Nephron progenitor cell (in vitro differentiated cells): ENCODE results near the gene ANKRD13D.

ENCODE experiments used
- DNase-seq: peaks from one replicate; pipeline ENCODE4 v3.0.0; 2021
- H3K27ac Mint-ChIP-seq: 2 replicates; pipeline ENCODE4 v1.8.0; 2021; ENCODE audit warnings: mild to moderate bottlenecking, moderate library complexity, mixed read lengths
- H3K27me3 Mint-ChIP-seq: 2 replicates; pipeline ENCODE4 v1.8.0; 2021; ENCODE audit warnings: mild to moderate bottlenecking, low read depth, mixed read lengths; ENCODE audit not compliant: poor library complexity
- H3K36me3 Mint-ChIP-seq: 2 replicates; pipeline ENCODE4 v1.8.0; 2021; ENCODE audit warnings: low read depth, mixed read lengths
- H3K4me1 Mint-ChIP-seq: 2 replicates; pipeline ENCODE4 v1.8.0; 2021; ENCODE audit warnings: mixed read lengths
- H3K4me3 Mint-ChIP-seq: 2 replicates; pipeline ENCODE4 v1.8.0; 2021; ENCODE audit warnings: mild to moderate bottlenecking, moderate library complexity, mixed read lengths
- H3K9me3 Mint-ChIP-seq: 2 replicates; pipeline ENCODE4 v1.8.0; 2021; ENCODE audit warnings: mild to moderate bottlenecking, moderate library complexity, mixed read lengths
- CTCF ChIP-seq: fragments of 200-600 bp; sonication (generic); IDR thresholded peaks from 2 replicates; pipeline ENCODE4 v1.5.0; 2021; ENCODE audit warnings: antibody characterized with exemption

Gene ANKRD13D

GRCh38 chr11:67302571-67303131, 13.5 kb downstream of the ANKRD13D start:
- peaks cover 10% of the 10 kb centered on the region for H3K27me3 Mint-ChIP-seq
- H3K36me3 Mint-ChIP-seq: peaks cover 16% of the 10 kb centered on the region
- H3K4me1 Mint-ChIP-seq: peaks cover 21% of the 10 kb centered on the region
- peak; percentile 48 for DNase-seq
- peak overlapping the region; percentile 75 for H3K4me3 Mint-ChIP-seq
- TF ChIP-seq CTCF: no peak
- no peak overlapping the region for H3K27ac Mint-ChIP-seq
- peaks cover 7% of the 10 kb centered on the region for H3K9me3 Mint-ChIP-seq

DNA sequence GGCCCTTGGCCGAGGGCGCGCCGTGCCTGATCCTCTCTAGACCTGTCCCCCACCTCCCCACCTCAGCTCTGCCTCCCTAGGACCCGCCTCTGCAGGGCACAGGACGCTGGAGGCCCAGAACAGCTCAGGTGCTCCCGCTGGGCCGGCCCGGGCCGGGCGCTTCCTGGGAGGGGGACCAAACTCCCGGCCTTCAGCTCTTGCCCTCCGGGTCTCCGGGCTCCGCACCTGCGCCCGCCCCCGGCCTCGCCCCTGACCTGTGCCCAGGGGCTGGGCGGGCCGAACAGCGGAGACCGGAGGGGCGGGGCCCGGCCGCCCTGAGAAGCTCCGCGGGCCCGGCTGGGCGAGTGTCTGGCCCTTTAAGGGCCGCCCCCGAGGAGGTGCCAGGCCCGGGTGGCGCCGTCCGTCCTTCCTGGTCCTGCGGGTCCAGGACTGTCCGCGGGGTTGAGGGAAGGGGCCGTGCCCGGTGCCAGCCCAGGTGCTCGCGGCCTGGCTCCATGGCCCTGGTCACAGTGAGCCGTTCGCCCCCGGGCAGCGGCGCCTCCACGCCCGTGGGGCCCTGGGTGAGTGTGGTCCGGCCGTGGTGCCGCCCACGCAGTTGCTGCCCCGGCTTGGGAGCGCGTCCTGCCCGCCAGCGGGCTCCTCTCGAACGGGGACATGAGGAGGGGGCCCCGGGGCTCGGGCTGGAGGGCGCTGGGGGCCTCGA, 14.2 kb downstream of the ANKRD13D start, which contains the start of gene SSH3:
SSH3 (plus strand) TSS at position 399 of the 703 bp plus-strand sequence; CDS start at position 495, 96 bp downstream.
- Mint-ChIP-seq H3K27ac (no peak within 1 kb of the TSS), H3K4me3 (peak within 1 kb of the TSS; percentile 75), H3K36me3 (peaks cover 10% of the 10 kb centered on the region), H3K4me1 (peaks cover 21% of the 10 kb centered on the region), H3K9me3 (peaks cover under 1% of the 10 kb centered on the region), H3K27me3 (peaks cover 10% of the 10 kb centered on the region)
- TF ChIP-seq CTCF: no peak
- peak; percentile 68 for DNase-seq

GRCh38 chr11:67303835-67304411, 14.8 kb downstream of the ANKRD13D start:
- H3K4me3 Mint-ChIP-seq: peak overlapping the region; percentile 61

DNA sequence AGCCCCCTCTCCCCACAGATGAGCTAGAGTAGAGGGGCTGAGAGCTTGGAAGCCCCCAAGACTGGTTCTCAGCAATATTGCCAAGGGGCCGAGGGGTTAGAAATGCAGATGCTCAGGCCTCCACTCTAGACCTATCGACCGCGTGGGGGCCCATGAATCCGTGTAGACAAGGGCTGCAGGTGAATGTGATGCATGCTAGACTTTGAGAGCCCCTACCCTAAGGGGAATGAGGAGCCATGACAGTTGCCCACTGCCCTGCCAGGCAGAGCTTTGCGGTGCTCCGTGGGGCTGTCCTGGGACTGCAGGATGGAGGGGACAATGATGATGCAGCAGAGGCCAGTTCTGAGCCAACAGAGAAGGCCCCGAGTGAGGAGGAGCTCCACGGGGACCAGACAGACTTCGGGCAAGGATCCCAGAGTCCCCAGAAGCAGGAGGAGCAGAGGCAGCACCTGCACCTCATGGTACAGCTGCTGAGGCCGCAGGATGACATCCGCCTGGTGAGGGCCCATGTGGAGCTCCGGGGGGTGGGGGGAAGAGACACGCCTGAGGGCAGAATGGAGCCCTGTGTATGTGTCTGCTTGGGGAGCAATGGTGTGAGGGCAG, 15.5 kb downstream of the ANKRD13D start:
- Mint-ChIP-seq H3K4me1 (peaks cover 21% of the 10 kb centered on the region), H3K27me3 (peaks cover 10% of the 10 kb centered on the region), H3K36me3 (peaks cover 5% of the 10 kb centered on the region), H3K27ac (no peak overlapping the region), H3K9me3 (no peaks in the 10 kb centered on the region), H3K4me3 (peak overlapping the region; percentile 61)
- no peak for DNase-seq
- no peak for TF ChIP-seq CTCF

More at GRCh38 chr11:67303835-67304411, 14.8 kb downstream of the ANKRD13D start:
- Mint-ChIP-seq H3K27me3 (peaks cover 10% of the 10 kb centered on the region), H3K9me3 (no peaks in the 10 kb centered on the region), H3K36me3 (peaks cover 5% of the 10 kb centered on the region), H3K4me1 (peaks cover 21% of the 10 kb centered on the region), H3K27ac (no peak overlapping the region)
- no peak for TF ChIP-seq CTCF
- DNase-seq: peak; percentile 45

- Mint-ChIP-seq H3K27me3 (peaks cover 10% of the 10 kb centered on the region), H3K36me3 (no peaks in the 10 kb centered on the region), H3K9me3 (no peaks in the 10 kb centered on the region), H3K4me1 (peaks cover 19% of the 10 kb centered on the region), H3K27ac (no peak overlapping the region), H3K4me3 (no peak overlapping the region)
- TF ChIP-seq CTCF: no peak
- no peak for DNase-seq
Observed at GRCh38 chr11:67306769-67307544, 17.9 kb downstream of the ANKRD13D start.
